Measurements from ENCODE around the gene MAN1C1. TPM values are rescaled to one million over a fixed set of nuclear protein-coding genes. Genes with fewer than 3 reads are reported as not detected.

The MAN1C1 gene
- total and polyA plus RNA-seq, 4 donors: 2.8 to 32.2 (median 14.5) TPM

- no peak for ATAC-seq (ENCODE audit: low FRiP score)
- H3K9me3 ChIP-seq (ENCODE audit: control insufficient read depth, low read length): no peaks in the 10 kb centered on the region
- WGBS, 2 donors: 54 to 56% methylated on average over 11 of the region's 11 CpGs
- intact Hi-C loops (cut with DNase I): loop anchor here in 1 of 2 donors (10.0 kb wide), 1 partner anchor 82 kb away; no protein-coding TSS in a partner anchor
- H3K36me3 ChIP-seq (ENCODE audit: control insufficient read depth in 1 of 2, insufficient read depth in 2 of 2, low read length in 1 of 2): no peaks in the 10 kb centered on the region
- H3K27ac ChIP-seq (ENCODE audit: low read depth in 1 of 2, low read length in 2 of 2): no peak overlapping the region
- no peak overlapping the region for H3K4me3 ChIP-seq (ENCODE audit: low read length in 2 of 2)
- no peaks in the 10 kb centered on the region for H3K4me1 ChIP-seq (ENCODE audit: control insufficient read depth in 1 of 2, insufficient read depth in 2 of 2, low read length in 2 of 2)
- no peak for DNase-seq
- H3K27me3 ChIP-seq (ENCODE audit: control insufficient read depth in 1 of 2, insufficient read depth in 2 of 2, low read length in 1 of 2): no peaks in the 10 kb centered on the region
Observed at GRCh38 chr1:25786887-25787759, 170.5 kb downstream of the MAN1C1 start.

GRCh38 chr1:25787760-25788166 lies 171.2 kb downstream of the MAN1C1 start:
- no peaks in the 10 kb centered on the region for H3K27me3 ChIP-seq (ENCODE audit: control insufficient read depth in 1 of 2, insufficient read depth in 2 of 2, low read length in 1 of 2)
- H3K27ac ChIP-seq (ENCODE audit: low read depth in 1 of 2, low read length in 2 of 2): no peak overlapping the region
- no peak for ATAC-seq (ENCODE audit: low FRiP score)
- no peaks in the 10 kb centered on the region for H3K9me3 ChIP-seq (ENCODE audit: control insufficient read depth, low read length)
- 83% methylated on average over 5 of the region's 5 CpGs for WGBS, 2 donors
- no peak overlapping the region for H3K4me3 ChIP-seq (ENCODE audit: low read length in 2 of 2)
- no peaks in the 10 kb centered on the region for H3K4me1 ChIP-seq (ENCODE audit: control insufficient read depth in 1 of 2, insufficient read depth in 2 of 2, low read length in 2 of 2)
- DNase-seq: no peak
- no peaks in the 10 kb centered on the region for H3K36me3 ChIP-seq (ENCODE audit: control insufficient read depth in 1 of 2, insufficient read depth in 2 of 2, low read length in 1 of 2)
- intact Hi-C loops (cut with DNase I): loop anchor here in 1 of 2 donors (10.0 kb wide), 1 partner anchor 83 kb away; no protein-coding TSS in a partner anchor

- H3K4me1 ChIP-seq (ENCODE audit: control insufficient read depth in 1 of 2, insufficient read depth in 2 of 2, low read length in 2 of 2): no peaks in the 10 kb centered on the region
- H3K36me3 ChIP-seq (ENCODE audit: control insufficient read depth in 1 of 2, insufficient read depth in 2 of 2, low read length in 1 of 2): no peaks in the 10 kb centered on the region
- intact Hi-C loops (cut with DNase I): loop anchor here in 1 of 2 donors (5.0 kb wide), 1 partner anchor 43 kb away; no protein-coding TSS in a partner anchor
- H3K4me3 ChIP-seq (ENCODE audit: low read length in 2 of 2): no peak overlapping the region
- no peak for DNase-seq
- no peak overlapping the region for H3K27ac ChIP-seq (ENCODE audit: low read depth in 1 of 2, low read length in 2 of 2)
- WGBS, 2 donors: 88 to 92% methylated on average over 6 of the region's 6 CpGs
- H3K9me3 ChIP-seq (ENCODE audit: control insufficient read depth, low read length): no peaks in the 10 kb centered on the region
- no peaks in the 10 kb centered on the region for H3K27me3 ChIP-seq (ENCODE audit: control insufficient read depth in 1 of 2, insufficient read depth in 2 of 2, low read length in 1 of 2)
- no peak for ATAC-seq (ENCODE audit: low FRiP score)
Observed at GRCh38 chr1:25790472-25790871, 173.9 kb downstream of the MAN1C1 start.

- WGBS, 2 donors: 61 to 66% methylated on average over 4 of the region's 4 CpGs
- intact Hi-C loops (cut with DNase I): loop anchor here in 1 of 2 donors (5.0 kb wide), 1 partner anchor 45 kb away; no protein-coding TSS in a partner anchor
- DNase-seq (no peak), ATAC-seq (ENCODE audit: low FRiP score) (no peak)
- H3K27me3 ChIP-seq (ENCODE audit: control insufficient read depth in 1 of 2, insufficient read depth in 2 of 2, low read length in 1 of 2): no peaks in the 10 kb centered on the region
- H3K27ac ChIP-seq (ENCODE audit: low read depth in 1 of 2, low read length in 2 of 2): no peak overlapping the region
- no peaks in the 10 kb centered on the region for H3K4me1 ChIP-seq (ENCODE audit: control insufficient read depth in 1 of 2, insufficient read depth in 2 of 2, low read length in 2 of 2)
- H3K9me3 ChIP-seq (ENCODE audit: control insufficient read depth, low read length): no peaks in the 10 kb centered on the region
- H3K36me3 ChIP-seq (ENCODE audit: control insufficient read depth in 1 of 2, insufficient read depth in 2 of 2, low read length in 1 of 2): no peaks in the 10 kb centered on the region
- H3K4me3 ChIP-seq (ENCODE audit: low read length in 2 of 2): no peak overlapping the region
Observed at GRCh38 chr1:25792115-25792514, 175.5 kb downstream of the MAN1C1 start.

- intact Hi-C loops (cut with DNase I): loop anchor here in 1 of 2 donors (5.0 kb wide), 1 partner anchor 46 kb away; no protein-coding TSS in a partner anchor
- 75 to 86% methylated on average over 7 of the region's 7 CpGs for WGBS, 2 donors
- Histone ChIP-seq H3K27ac (ENCODE audit: low read depth in 1 of 2, low read length in 2 of 2) (no peak overlapping the region), H3K27me3 (ENCODE audit: control insufficient read depth in 1 of 2, insufficient read depth in 2 of 2, low read length in 1 of 2) (no peaks in the 10 kb centered on the region), H3K9me3 (ENCODE audit: control insufficient read depth, low read length) (no peaks in the 10 kb centered on the region), H3K4me3 (ENCODE audit: low read length in 2 of 2) (no peak overlapping the region), H3K36me3 (ENCODE audit: control insufficient read depth in 1 of 2, insufficient read depth in 2 of 2, low read length in 1 of 2) (no peaks in the 10 kb centered on the region), H3K4me1 (ENCODE audit: control insufficient read depth in 1 of 2, insufficient read depth in 2 of 2, low read length in 2 of 2) (no peaks in the 10 kb centered on the region)
- ATAC-seq (ENCODE audit: low FRiP score) (no peak), DNase-seq (no peak)
Observed at GRCh38 chr1:25793585-25794170, 177.1 kb downstream of the MAN1C1 start.

GRCh38 chr1:25794325-25794724 lies 177.7 kb downstream of the MAN1C1 start:
- intact Hi-C loops (cut with DNase I): loop anchor here in 1 of 2 donors (5.0 kb wide), 1 partner anchor 47 kb away; no protein-coding TSS in a partner anchor
- H3K27me3 ChIP-seq (ENCODE audit: control insufficient read depth in 1 of 2, insufficient read depth in 2 of 2, low read length in 1 of 2): no peaks in the 10 kb centered on the region
- DNase-seq: no peak
- no peaks in the 10 kb centered on the region for H3K36me3 ChIP-seq (ENCODE audit: control insufficient read depth in 1 of 2, insufficient read depth in 2 of 2, low read length in 1 of 2)
- no peak overlapping the region for H3K4me3 ChIP-seq (ENCODE audit: low read length in 2 of 2)
- no peaks in the 10 kb centered on the region for H3K9me3 ChIP-seq (ENCODE audit: control insufficient read depth, low read length)
- no peaks in the 10 kb centered on the region for H3K4me1 ChIP-seq (ENCODE audit: control insufficient read depth in 1 of 2, insufficient read depth in 2 of 2, low read length in 2 of 2)
- no peak for ATAC-seq (ENCODE audit: low FRiP score)
- 68 to 76% methylated on average over 8 of the region's 8 CpGs for WGBS, 2 donors
- no peak overlapping the region for H3K27ac ChIP-seq (ENCODE audit: low read depth in 1 of 2, low read length in 2 of 2)

- Histone ChIP-seq H3K9me3 (ENCODE audit: control insufficient read depth, low read length) (no peaks in the 10 kb centered on the region), H3K4me3 (ENCODE audit: low read length in 2 of 2) (no peak overlapping the region), H3K4me1 (ENCODE audit: control insufficient read depth in 1 of 2, insufficient read depth in 2 of 2, low read length in 2 of 2) (no peaks in the 10 kb centered on the region), H3K27ac (ENCODE audit: low read depth in 1 of 2, low read length in 2 of 2) (no peak overlapping the region), H3K27me3 (ENCODE audit: control insufficient read depth in 1 of 2, insufficient read depth in 2 of 2, low read length in 1 of 2) (no peaks in the 10 kb centered on the region), H3K36me3 (ENCODE audit: control insufficient read depth in 1 of 2, insufficient read depth in 2 of 2, low read length in 1 of 2) (no peaks in the 10 kb centered on the region)
- ATAC-seq (ENCODE audit: low FRiP score) (no peak), DNase-seq (no peak)
- 79 to 81% methylated on average over 2 of the region's 2 CpGs for WGBS, 2 donors
- intact Hi-C loops (cut with DNase I): loop anchor here (5.0 kb wide), 3 partner anchors 108 to 248 kb away; partner anchors contain the start of gene MAN1C1 (in 1 of the 2)
Observed at GRCh38 chr1:25795211-25795610, 178.6 kb downstream of the MAN1C1 start.

- intact Hi-C loops (cut with DNase I): loop anchor here (2.0 to 5.0 kb wide), 5 partner anchors 109 to 249 kb away; partner anchors contain the start of gene MAN1C1 (in 2 of the 2)
- DNase-seq (no peak), ATAC-seq (ENCODE audit: low FRiP score) (no peak)
- no peak overlapping the region for H3K27ac ChIP-seq (ENCODE audit: low read depth in 1 of 2, low read length in 2 of 2)
- 69% methylated on average over 22 of the region's 22 CpGs for WGBS, 2 donors
- no peaks in the 10 kb centered on the region for H3K9me3 ChIP-seq (ENCODE audit: control insufficient read depth, low read length)
- H3K4me1 ChIP-seq (ENCODE audit: control insufficient read depth in 1 of 2, insufficient read depth in 2 of 2, low read length in 2 of 2): no peaks in the 10 kb centered on the region
- no peaks in the 10 kb centered on the region for H3K27me3 ChIP-seq (ENCODE audit: control insufficient read depth in 1 of 2, insufficient read depth in 2 of 2, low read length in 1 of 2)
- H3K36me3 ChIP-seq (ENCODE audit: control insufficient read depth in 1 of 2, insufficient read depth in 2 of 2, low read length in 1 of 2): no peaks in the 10 kb centered on the region
- no peak overlapping the region for H3K4me3 ChIP-seq (ENCODE audit: low read length in 2 of 2)
Observed at GRCh38 chr1:25795946-25796810, 179.6 kb downstream of the MAN1C1 start.

Measured in aorta (tissue), 5 donors.